Stimulated activated memory B cell treated with anti-CD40 and anti-IgM and Interleukin-4, amounts not matched to agents 10 μg/mL and 1 μg/mL and 100 μg/mL, for 72 hours (primary cell): ENCODE measurements around the gene ATP10B.

Source experiments
- ATAC-seq: fragments of 150-1000 bp; cut with Tn5 transposase; 2 replicates; pipeline ENCODE4 v1.10.0; 2021
- H3K27ac Mint-ChIP-seq: one replicate; pipeline ENCODE4 v1.8.0; 2022; ENCODE audit warnings: mild to moderate bottlenecking, mixed read lengths
- H3K27me3 Mint-ChIP-seq: one replicate; pipeline ENCODE4 v1.8.0; 2022; ENCODE audit warnings: mixed read lengths
- H3K36me3 Mint-ChIP-seq: one replicate; pipeline ENCODE4 v1.8.0; 2022; ENCODE audit warnings: mixed read lengths
- H3K4me1 Mint-ChIP-seq: one replicate; pipeline ENCODE4 v1.8.0; 2022; ENCODE audit warnings: mixed read lengths
- H3K4me3 Mint-ChIP-seq: one replicate; pipeline ENCODE4 v1.8.0; 2022; ENCODE audit warnings: mild to moderate bottlenecking, moderate library complexity, mixed read lengths
- H3K9me3 Mint-ChIP-seq: one replicate; pipeline ENCODE4 v1.8.0; 2022; ENCODE audit warnings: mixed read lengths

ATP10B gene

GRCh38 chr5:160792732-160793529, 59.1 kb downstream of the ATP10B start:
- Mint-ChIP-seq H3K4me1 (no peaks in the 10 kb centered on the region), H3K36me3 (no peaks in the 10 kb centered on the region), H3K4me3 (no peak overlapping the region), H3K9me3 (no peaks in the 10 kb centered on the region), H3K27ac (no peak overlapping the region), H3K27me3 (peaks cover 12% of the 10 kb centered on the region)
- ATAC-seq = peak; percentile 14

- peak; percentile 17 for ATAC-seq
- Mint-ChIP-seq H3K4me1 (no peaks in the 10 kb centered on the region), H3K27me3 (peaks cover 12% of the 10 kb centered on the region), H3K36me3 (no peaks in the 10 kb centered on the region), H3K27ac (no peak overlapping the region), H3K4me3 (no peak overlapping the region), H3K9me3 (no peaks in the 10 kb centered on the region)
Measured at GRCh38 chr5:160792281-160792680, 59.7 kb downstream of the ATP10B start.

GRCh38 chr5:160789219-160789859, 62.7 kb downstream of the ATP10B start:
- H3K27me3 Mint-ChIP-seq = no peaks in the 10 kb centered on the region
- H3K4me3 Mint-ChIP-seq = no peak overlapping the region
- H3K9me3 Mint-ChIP-seq = no peaks in the 10 kb centered on the region
- H3K27ac Mint-ChIP-seq = no peak overlapping the region
- no peak for ATAC-seq
- H3K4me1 Mint-ChIP-seq = no peaks in the 10 kb centered on the region
- H3K36me3 Mint-ChIP-seq = no peaks in the 10 kb centered on the region

GRCh38 chr5:160788102-160788660, 63.8 kb downstream of the ATP10B start:
- Mint-ChIP-seq H3K36me3 (no peaks in the 10 kb centered on the region), H3K4me1 (no peaks in the 10 kb centered on the region), H3K4me3 (no peak overlapping the region)

GRCh38 chr5:160787240-160787639, 64.8 kb downstream of the ATP10B start:
- Mint-ChIP-seq H3K36me3 (no peaks in the 10 kb centered on the region), H3K9me3 (no peaks in the 10 kb centered on the region), H3K4me1 (no peaks in the 10 kb centered on the region), H3K27ac (no peak overlapping the region), H3K27me3 (no peaks in the 10 kb centered on the region), H3K4me3 (no peak overlapping the region)
- ATAC-seq = no peak

More at GRCh38 chr5:160788102-160788660, 63.8 kb downstream of the ATP10B start:
- Mint-ChIP-seq H3K27ac (no peak overlapping the region), H3K27me3 (no peaks in the 10 kb centered on the region), H3K9me3 (no peaks in the 10 kb centered on the region)
- ATAC-seq = no peak

GRCh38 chr5:160774666-160775315, 77.2 kb downstream of the ATP10B start:
- H3K4me1 Mint-ChIP-seq = no peaks in the 10 kb centered on the region

GRCh38 chr5:160773646-160774410, 78.2 kb downstream of the ATP10B start:
- Mint-ChIP-seq H3K27ac (no peak overlapping the region), H3K4me3 (no peak overlapping the region)

More at GRCh38 chr5:160774666-160775315, 77.2 kb downstream of the ATP10B start:
- no peaks in the 10 kb centered on the region for H3K9me3 Mint-ChIP-seq
- no peaks in the 10 kb centered on the region for H3K27me3 Mint-ChIP-seq
- no peak overlapping the region for H3K4me3 Mint-ChIP-seq
- no peak overlapping the region for H3K27ac Mint-ChIP-seq
- ATAC-seq = no peak
- H3K36me3 Mint-ChIP-seq = no peaks in the 10 kb centered on the region

GRCh38 chr5:160772854-160773253, 79.2 kb downstream of the ATP10B start:
- Mint-ChIP-seq H3K36me3 (no peaks in the 10 kb centered on the region), H3K4me1 (no peaks in the 10 kb centered on the region), H3K4me3 (no peak overlapping the region), H3K27ac (no peak overlapping the region), H3K27me3 (no peaks in the 10 kb centered on the region), H3K9me3 (no peaks in the 10 kb centered on the region)
- no peak for ATAC-seq

More at GRCh38 chr5:160773646-160774410, 78.2 kb downstream of the ATP10B start:
- Mint-ChIP-seq H3K9me3 (no peaks in the 10 kb centered on the region), H3K4me1 (no peaks in the 10 kb centered on the region), H3K27me3 (no peaks in the 10 kb centered on the region), H3K36me3 (no peaks in the 10 kb centered on the region)
- ATAC-seq = no peak

- H3K36me3 Mint-ChIP-seq = no peaks in the 10 kb centered on the region
- H3K27me3 Mint-ChIP-seq = no peaks in the 10 kb centered on the region
- no peaks in the 10 kb centered on the region for H3K4me1 Mint-ChIP-seq
- no peak overlapping the region for H3K4me3 Mint-ChIP-seq
- H3K27ac Mint-ChIP-seq = no peak overlapping the region
- H3K9me3 Mint-ChIP-seq = peaks cover 2% of the 10 kb centered on the region
- no peak for ATAC-seq
Measured at GRCh38 chr5:160770718-160771117, 81.3 kb downstream of the ATP10B start.

- H3K4me3 Mint-ChIP-seq = no peak overlapping the region
- peaks cover 2% of the 10 kb centered on the region for H3K9me3 Mint-ChIP-seq
- H3K4me1 Mint-ChIP-seq = no peaks in the 10 kb centered on the region
- H3K27ac Mint-ChIP-seq = no peak overlapping the region
- no peaks in the 10 kb centered on the region for H3K27me3 Mint-ChIP-seq
- no peak for ATAC-seq
- H3K36me3 Mint-ChIP-seq = no peaks in the 10 kb centered on the region
Measured at GRCh38 chr5:160769301-160769700, 82.7 kb downstream of the ATP10B start.

GRCh38 chr5:160767062-160767461, 84.9 kb downstream of the ATP10B start:
- no peak overlapping the region for H3K27ac Mint-ChIP-seq
- no peak for ATAC-seq
- H3K36me3 Mint-ChIP-seq = no peaks in the 10 kb centered on the region
- no peak overlapping the region for H3K4me3 Mint-ChIP-seq
- no peaks in the 10 kb centered on the region for H3K27me3 Mint-ChIP-seq
- H3K4me1 Mint-ChIP-seq = no peaks in the 10 kb centered on the region
- peaks cover 2% of the 10 kb centered on the region for H3K9me3 Mint-ChIP-seq

- Mint-ChIP-seq H3K4me1 (no peaks in the 10 kb centered on the region), H3K36me3 (no peaks in the 10 kb centered on the region), H3K27ac (no peak overlapping the region), H3K27me3 (no peaks in the 10 kb centered on the region), H3K4me3 (no peak overlapping the region), H3K9me3 (no peaks in the 10 kb centered on the region)
- ATAC-seq = no peak
Measured at GRCh38 chr5:160760008-160760407, 92.0 kb downstream of the ATP10B start.

GRCh38 chr5:160757194-160757593, 94.8 kb downstream of the ATP10B start:
- H3K27me3 Mint-ChIP-seq = no peaks in the 10 kb centered on the region
- no peak for ATAC-seq
- H3K36me3 Mint-ChIP-seq = no peaks in the 10 kb centered on the region
- no peaks in the 10 kb centered on the region for H3K9me3 Mint-ChIP-seq
- no peak overlapping the region for H3K27ac Mint-ChIP-seq
- no peak overlapping the region for H3K4me3 Mint-ChIP-seq
- no peaks in the 10 kb centered on the region for H3K4me1 Mint-ChIP-seq

GRCh38 chr5:160750938-160751657, 100.9 kb downstream of the ATP10B start:
- ATAC-seq = peak; percentile 31
- Mint-ChIP-seq H3K9me3 (no peaks in the 10 kb centered on the region), H3K27ac (no peak overlapping the region), H3K4me3 (no peak overlapping the region), H3K36me3 (no peaks in the 10 kb centered on the region), H3K27me3 (peaks cover 15% of the 10 kb centered on the region), H3K4me1 (no peaks in the 10 kb centered on the region)
